ENCODE results near the gene CCT7.

Gene CCT7

DNA sequence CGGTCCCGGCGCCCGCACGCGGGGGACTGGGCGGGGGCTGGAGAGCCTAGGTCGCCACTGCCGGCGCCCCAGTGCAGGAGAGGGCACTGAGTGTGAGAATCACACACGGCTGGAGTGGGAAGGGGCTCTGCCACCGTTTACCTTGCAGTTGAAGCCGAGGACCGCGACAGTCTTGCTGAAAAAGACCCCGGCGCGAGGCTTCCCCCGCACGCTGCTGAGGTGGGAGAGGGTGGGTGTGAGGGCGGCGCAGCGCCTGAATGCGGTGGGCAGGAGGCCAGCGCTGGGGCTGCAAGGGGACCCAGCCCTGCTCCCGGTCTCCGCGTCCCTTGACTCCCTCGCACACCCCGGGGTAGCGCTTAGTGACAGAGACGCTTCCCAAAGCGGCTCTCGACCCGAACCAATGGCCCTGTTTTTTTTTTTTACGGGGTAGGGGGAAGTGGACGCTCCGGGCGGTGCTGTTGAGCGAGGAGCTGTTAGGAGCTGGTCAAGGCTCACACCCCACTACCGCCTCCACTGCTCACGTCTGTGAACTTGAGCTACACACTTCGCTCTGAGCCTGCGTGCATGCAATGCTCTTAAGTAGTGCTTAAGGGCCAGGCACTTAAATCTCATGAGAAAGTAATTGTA is 30.9 kb upstream of the CCT7 start:
- TF ChIP-seq, protein P1, sequence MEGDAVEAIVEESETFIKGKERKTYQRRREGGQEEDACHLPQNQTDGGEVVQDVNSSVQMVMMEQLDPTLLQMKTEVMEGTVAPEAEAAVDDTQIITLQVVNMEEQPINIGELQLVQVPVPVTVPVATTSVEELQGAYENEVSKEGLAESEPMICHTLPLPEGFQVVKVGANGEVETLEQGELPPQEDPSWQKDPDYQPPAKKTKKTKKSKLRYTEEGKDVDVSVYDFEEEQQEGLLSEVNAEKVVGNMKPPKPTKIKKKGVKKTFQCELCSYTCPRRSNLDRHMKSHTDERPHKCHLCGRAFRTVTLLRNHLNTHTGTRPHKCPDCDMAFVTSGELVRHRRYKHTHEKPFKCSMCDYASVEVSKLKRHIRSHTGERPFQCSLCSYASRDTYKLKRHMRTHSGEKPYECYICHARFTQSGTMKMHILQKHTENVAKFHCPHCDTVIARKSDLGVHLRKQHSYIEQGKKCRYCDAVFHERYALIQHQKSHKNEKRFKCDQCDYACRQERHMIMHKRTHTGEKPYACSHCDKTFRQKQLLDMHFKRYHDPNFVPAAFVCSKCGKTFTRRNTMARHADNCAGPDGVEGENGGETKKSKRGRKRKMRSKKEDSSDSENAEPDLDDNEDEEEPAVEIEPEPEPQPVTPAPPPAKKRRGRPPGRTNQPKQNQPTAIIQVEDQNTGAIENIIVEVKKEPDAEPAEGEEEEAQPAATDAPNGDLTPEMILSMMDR (IDR thresholded peaks at IDR 0.05; ENCODE audit: borderline replicate concordance, insufficient read depth, low read depth, low read length) = no peak
- no peak overlapping the region for H3K4me3 ChIP-seq (ENCODE audit: low read depth, low read length)

- TF ChIP-seq, protein P1 (IDR thresholded peaks at IDR 0.05; ENCODE audit: borderline replicate concordance, insufficient read depth, low read depth, low read length) = no peak
- H3K4me3 ChIP-seq (ENCODE audit: low read depth, low read length) = no peak overlapping the region
Measured at GRCh38 chr2:73205611-73206010, 28.5 kb upstream of the CCT7 start.

DNA sequence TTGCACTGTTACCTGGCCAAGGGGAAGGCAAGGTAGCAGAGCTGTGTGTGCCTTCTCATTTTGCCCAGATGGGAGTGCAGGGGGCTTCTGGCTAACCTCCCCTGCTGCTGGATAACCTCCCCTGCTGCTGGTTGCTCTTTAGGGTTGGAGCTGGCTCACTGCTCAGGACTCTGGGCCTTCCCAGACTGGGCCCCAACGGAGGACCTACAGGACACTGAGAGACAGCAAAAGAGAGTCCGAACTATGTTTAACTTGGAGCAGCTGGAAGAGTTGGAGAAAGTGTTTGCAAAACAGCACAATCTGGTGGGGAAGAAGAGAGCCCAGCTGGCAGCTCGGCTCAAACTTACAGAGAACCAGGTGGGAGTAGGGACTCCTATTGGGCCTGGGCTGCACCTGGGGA is 25.9 kb upstream of the CCT7 start:
- no peak overlapping the region for H3K4me3 ChIP-seq (ENCODE audit: low read depth, low read length)
- TF ChIP-seq, protein P1 (IDR thresholded peaks at IDR 0.05; ENCODE audit: borderline replicate concordance, insufficient read depth, low read depth, low read length) = no peak

GRCh38 chr2:73210019-73210418 is 24.1 kb upstream of the CCT7 start:
- no peak overlapping the region for H3K4me3 ChIP-seq (ENCODE audit: low read depth, low read length)
- TF ChIP-seq, protein P1 (IDR thresholded peaks at IDR 0.05; ENCODE audit: borderline replicate concordance, insufficient read depth, low read depth, low read length) = no peak

GRCh38 chr2:73210696-73211095 is 23.4 kb upstream of the CCT7 start:
- no peak overlapping the region for H3K4me3 ChIP-seq (ENCODE audit: low read depth, low read length)
- TF ChIP-seq, protein P1 (IDR thresholded peaks at IDR 0.05; ENCODE audit: borderline replicate concordance, insufficient read depth, low read depth, low read length) = no peak

DNA sequence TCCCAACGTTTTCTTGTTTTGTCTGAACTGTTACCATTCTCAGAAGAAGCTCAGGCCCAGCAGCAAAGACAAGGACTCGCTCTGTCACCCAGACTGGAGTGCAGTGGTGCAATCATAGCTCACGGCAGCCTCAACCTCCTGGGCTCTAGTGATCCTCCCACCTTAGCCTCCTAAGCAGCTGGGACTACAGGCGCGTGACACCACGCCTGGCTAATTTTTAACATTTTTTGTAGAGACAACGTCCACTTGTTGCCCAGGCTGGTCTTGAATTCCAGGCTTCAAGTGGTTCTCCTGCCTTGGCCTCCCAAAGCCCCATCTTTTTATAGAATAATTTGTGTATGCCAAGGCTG is 22.0 kb upstream of the CCT7 start:
- H3K4me3 ChIP-seq (ENCODE audit: low read depth, low read length) = no peak overlapping the region
- TF ChIP-seq, protein P1 (IDR thresholded peaks at IDR 0.05; ENCODE audit: borderline replicate concordance, insufficient read depth, low read depth, low read length) = no peak

DNA sequence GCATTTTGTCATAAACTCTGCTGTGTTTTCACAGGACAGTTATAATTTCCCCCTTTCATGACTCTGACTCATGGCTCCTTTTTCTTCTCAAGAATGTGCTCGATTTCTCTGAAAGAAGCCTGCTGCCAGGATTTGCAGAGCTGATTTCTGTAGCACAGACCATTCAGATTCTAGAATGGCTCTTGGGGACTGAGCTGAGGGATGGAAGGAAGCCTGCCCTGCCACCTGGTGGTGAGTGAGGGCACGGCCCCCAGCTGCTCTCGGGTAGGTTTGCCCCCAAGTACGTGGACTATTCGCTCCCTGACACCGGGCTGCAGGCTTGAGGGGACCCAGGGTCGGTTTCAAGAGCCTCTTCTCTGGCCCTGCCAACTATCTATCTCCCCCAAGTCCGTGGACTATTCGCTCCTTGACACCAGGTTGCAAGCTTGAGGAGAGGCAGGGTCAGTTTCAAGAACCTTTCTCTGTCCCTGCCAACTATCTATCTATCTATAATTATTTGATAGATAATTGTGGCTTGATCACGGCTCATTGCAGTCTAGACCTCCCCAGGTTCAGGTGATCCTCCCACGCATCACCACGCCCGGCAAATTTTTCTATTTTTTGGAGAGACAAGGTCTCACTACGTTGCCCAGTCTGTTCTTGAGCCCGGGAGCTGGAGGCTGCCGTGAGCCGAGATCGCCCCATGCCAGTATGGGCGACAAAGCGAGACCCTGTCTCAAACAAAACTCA is 21.5 kb upstream of the CCT7 start:
- H3K4me3 ChIP-seq (ENCODE audit: low read depth, low read length) = no peak overlapping the region
- TF ChIP-seq, protein P1 (IDR thresholded peaks at IDR 0.05; ENCODE audit: borderline replicate concordance, insufficient read depth, low read depth, low read length) = peak; percentile 99

All from GM12875 (cell line).